HepG2 (cell line): ENCODE data around the gene MYL6B. TPM values are rescaled to one million over a fixed set of nuclear protein-coding genes. Genes with fewer than 3 reads are reported as not detected.

Experiments
- BCL6 ChIP-seq: IDR thresholded peaks from 2 replicates; pipeline ENCODE4 v1.6.1; 2016; ENCODE audit warnings: missing genetic modification reagents, missing compliant biosample characterization
- ELF3 ChIP-seq: IDR thresholded peaks from 2 replicates; pipeline ENCODE4 v1.6.1; 2016; ENCODE audit warnings: missing genetic modification reagents, missing compliant biosample characterization
- ESRRA ChIP-seq: sonication (generic); formaldehyde crosslinking; IDR thresholded peaks from 2 replicates; pipeline ENCODE4 v1.5.1; 2020; ENCODE audit warnings: mild to moderate bottlenecking, low read depth, missing genetic modification reagents
- HMGA1 ChIP-seq: sonication (generic); formaldehyde crosslinking; conservative IDR thresholded peaks from 2 replicates; pipeline ENCODE4 v1.4.0; 2020; ENCODE audit warnings: missing genetic modification reagents
- IRF1 ChIP-seq: sonication (generic); formaldehyde crosslinking; IDR thresholded peaks from 2 replicates; pipeline ENCODE4 v1.4.0; 2020; ENCODE audit warnings: low read depth, mild to moderate bottlenecking, missing genetic modification reagents
- MBD4 ChIP-seq: IDR thresholded peaks from 2 replicates; pipeline ENCODE4 v1.6.1; 2012; ENCODE audit warnings: low read length, inconsistent platforms, borderline replicate concordance
- MEF2D ChIP-seq: sonication (generic); formaldehyde crosslinking; IDR thresholded peaks from 2 replicates; pipeline ENCODE4 v1.5.1; 2020; ENCODE audit warnings: mild to moderate bottlenecking, missing genetic modification reagents
- MNT ChIP-seq: fragments of 450-650 bp; IDR thresholded peaks from 2 replicates; pipeline ENCODE4 v1.6.1; 2016
- MTA1 ChIP-seq: sonication (generic); formaldehyde crosslinking; IDR thresholded peaks from 2 replicates; pipeline ENCODE4 v1.4.0; 2020; ENCODE audit warnings: missing genetic modification reagents, mild to moderate bottlenecking, borderline replicate concordance
- MYC ChIP-seq: sonication (generic); formaldehyde crosslinking; IDR thresholded peaks from 2 replicates; pipeline ENCODE4 v1.9.0; 2021; ENCODE audit warnings: missing genetic modification reagents, borderline replicate concordance
- NFE2L2 ChIP-seq: fragments of 150-350 bp; IDR thresholded peaks from 2 replicates; pipeline ENCODE4 v1.6.1; 2014; ENCODE audit warnings: low read length
- NR1H2 ChIP-seq: sonication (generic); formaldehyde crosslinking; IDR thresholded peaks from 2 replicates; pipeline ENCODE4 v1.8.1; 2022; ENCODE audit warnings: low read depth, missing genetic modification reagents, borderline replicate concordance
- PPARG ChIP-seq: conservative IDR thresholded peaks from 2 replicates; pipeline ENCODE4 v1.6.1; 2016; ENCODE audit warnings: missing biosample characterization, missing genetic modification reagents
- SAFB2 ChIP-seq: sonication (generic); formaldehyde crosslinking; IDR thresholded peaks from 2 replicates; pipeline ENCODE4 v1.5.1; 2020; ENCODE audit warnings: missing genetic modification reagents, low read depth, mild to moderate bottlenecking, borderline replicate concordance
- TBP ChIP-seq: sonication (generic); formaldehyde crosslinking; IDR thresholded peaks from 2 replicates; pipeline ENCODE4 v1.5.0; 2020; ENCODE audit warnings: missing genetic modification reagents
- TBX3 ChIP-seq: fragments of 450-650 bp; IDR thresholded peaks from 2 replicates; pipeline ENCODE4 v1.6.1; 2017; ENCODE audit warnings: antibody characterized with exemption, mild to moderate bottlenecking, inconsistent platforms, borderline replicate concordance
- ZBTB1 ChIP-seq: sonication (generic); formaldehyde crosslinking; IDR thresholded peaks from 2 replicates; pipeline ENCODE4 v1.4.0; 2020; ENCODE audit warnings: missing genetic modification reagents, borderline replicate concordance
- ZBTB3 ChIP-seq: sonication (generic); formaldehyde crosslinking; IDR thresholded peaks from 2 replicates; pipeline ENCODE4 v1.4.0; 2020; ENCODE audit warnings: low read depth, mild to moderate bottlenecking, moderate library complexity, missing genetic modification reagents, borderline replicate concordance
- ZBTB37 ChIP-seq: sonication (generic); formaldehyde crosslinking; IDR thresholded peaks from 2 replicates; pipeline ENCODE4 v1.4.0; 2020; ENCODE audit warnings: mild to moderate bottlenecking, missing genetic modification reagents
- ZFAT ChIP-seq: sonication (generic); formaldehyde crosslinking; conservative IDR thresholded peaks from 2 replicates; pipeline ENCODE4 v1.8.1; 2023; ENCODE audit warnings: missing genetic modification reagents, inconsistent platforms
- ZFP37 ChIP-seq: sonication (generic); formaldehyde crosslinking; IDR thresholded peaks from 2 replicates; pipeline ENCODE4 v1.4.0; 2020; ENCODE audit warnings: missing genetic modification reagents, borderline replicate concordance
- ZFYVE20 ChIP-seq: sonication (generic); formaldehyde crosslinking; IDR thresholded peaks from 2 replicates; pipeline ENCODE4 v1.8.0; 2023; ENCODE audit warnings: low read depth, mild to moderate bottlenecking, moderate library complexity, missing genetic modification reagents, borderline replicate concordance
- ZNF235 ChIP-seq: sonication (generic); formaldehyde crosslinking; IDR thresholded peaks from 2 replicates; pipeline ENCODE4 v1.8.1; 2023; ENCODE audit warnings: mild to moderate bottlenecking, missing genetic modification reagents, borderline replicate concordance
- ZNF382 ChIP-seq: sonication (generic); formaldehyde crosslinking; IDR thresholded peaks from 2 replicates; pipeline ENCODE4 v1.5.0; 2020; ENCODE audit warnings: missing genetic modification reagents, mild to moderate bottlenecking, borderline replicate concordance
- ZNF816 ChIP-seq: sonication (generic); formaldehyde crosslinking; IDR thresholded peaks from 2 replicates; pipeline ENCODE4 v1.8.0; 2022; ENCODE audit warnings: missing genetic modification reagents, mild to moderate bottlenecking, borderline replicate concordance
- polyA plus RNA-seq, 8 experiments: library from polyadenylated mRNA; depleted of rRNA in 3 of 8; stranded (reverse) in 7 of 8; unstranded in 1 of 8; fragments of >200 nt; fragmentation: Illumina TruSeq in 4 of 8; extraction: Trizol in 4 of 8; gene quantifications; 2 replicates each; pipeline versions ENCODE4 v1.2.1 to v1.2.3, GENCODE V29; 2011 to 2016; ENCODE audit warnings: low read depth in 4 of 8, missing spikeins in 1 of 8, mixed read lengths in 1 of 8; ENCODE audit not compliant: insufficient read depth in 1 of 8
- total RNA-seq, 5 experiments: library from RNA; depleted of rRNA; stranded (reverse); fragments of >200 nt; fragmentation: Illumina TruSeq; extraction: Trizol; gene quantifications; 2 replicates each; pipeline ENCODE4 v1.2.3, GENCODE V29; 2016; ENCODE audit warnings: low read depth in 1 of 5

Gene MYL6B
- total and polyA plus RNA-seq, 2 of the 13 experiments (the other 11 are each of a cell fraction or from before 2014, with no cell fraction given) = 75.7 to 88.7 TPM

GRCh38 chr12:56116267-56117081 lies 35.9 kb upstream of the MYL6B start, which contains the start of gene RPL41 (continued):
- TF ChIP-seq ZBTB3 (CRISPR knock-in tag) = 0 out of 2 replicates have a peak, but pooled peaks have one; percentile 33
- 0 out of 2 replicates have a peak, but pooled peaks have one; percentile 35 for TF ChIP-seq IRF1 (CRISPR knock-in tag)
- TF ChIP-seq BCL6 (CRISPR knock-in tag) = peak; percentile 40; the same call in 1 of the 2 replicates
- TF ChIP-seq TBP = no peak
- TF ChIP-seq NFE2L2 = no peak
- TF ChIP-seq ZBTB37 (CRISPR knock-in tag) = no peak
- TF ChIP-seq HMGA1 (CRISPR knock-in tag) = no peak
- 0 out of 2 replicates have a peak, but pooled peaks have one; percentile 44 for TF ChIP-seq MTA1
- no peak for TF ChIP-seq ZFAT (CRISPR knock-in tag)
- TF ChIP-seq ZBTB1 (CRISPR knock-in tag) = peak; percentile 38; the same call in 1 of the 2 replicates
- 0 out of 2 replicates have a peak, but pooled peaks have one; percentile 10 for TF ChIP-seq MNT
- TF ChIP-seq ZNF382 (CRISPR knock-in tag) = no peak
- peak; percentile 78; the same call in 1 of the 2 replicates for TF ChIP-seq ZFP37 (CRISPR knock-in tag)
- TF ChIP-seq MYC (CRISPR knock-in tag) = peak; percentile 95
- no peak for TF ChIP-seq ZFYVE20
- 0 out of 2 replicates have a peak, but pooled peaks have one; percentile 53 for TF ChIP-seq ESRRA (CRISPR knock-in tag)
- TF ChIP-seq MEF2D (CRISPR knock-in tag) = peak; percentile 83; the same call in 1 of the 2 replicates
- no peak for TF ChIP-seq ZNF816 (CRISPR knock-in tag)
- TF ChIP-seq MBD4 = peak; percentile 62; the same call in 1 of the 2 replicates
- no peak for TF ChIP-seq SAFB2
- TF ChIP-seq NR1H2 (CRISPR knock-in tag) = no peak
- peak; percentile 81; the same call in 1 of the 2 replicates for TF ChIP-seq ZNF235 (CRISPR knock-in tag)
- 0 out of 2 replicates have a peak, but pooled peaks have one; percentile 68 for TF ChIP-seq PPARG (CRISPR knock-in tag)
- TF ChIP-seq ELF3 = peak; percentile 92
- peak; percentile 78; the same call in 1 of the 2 replicates for TF ChIP-seq TBX3
